Measurements from ENCODE around the gene IL2RG.
A peak's percentile ranks its signal among the peaks of the same experiment; 100 is the strongest.

Gene IL2RG

DNA sequence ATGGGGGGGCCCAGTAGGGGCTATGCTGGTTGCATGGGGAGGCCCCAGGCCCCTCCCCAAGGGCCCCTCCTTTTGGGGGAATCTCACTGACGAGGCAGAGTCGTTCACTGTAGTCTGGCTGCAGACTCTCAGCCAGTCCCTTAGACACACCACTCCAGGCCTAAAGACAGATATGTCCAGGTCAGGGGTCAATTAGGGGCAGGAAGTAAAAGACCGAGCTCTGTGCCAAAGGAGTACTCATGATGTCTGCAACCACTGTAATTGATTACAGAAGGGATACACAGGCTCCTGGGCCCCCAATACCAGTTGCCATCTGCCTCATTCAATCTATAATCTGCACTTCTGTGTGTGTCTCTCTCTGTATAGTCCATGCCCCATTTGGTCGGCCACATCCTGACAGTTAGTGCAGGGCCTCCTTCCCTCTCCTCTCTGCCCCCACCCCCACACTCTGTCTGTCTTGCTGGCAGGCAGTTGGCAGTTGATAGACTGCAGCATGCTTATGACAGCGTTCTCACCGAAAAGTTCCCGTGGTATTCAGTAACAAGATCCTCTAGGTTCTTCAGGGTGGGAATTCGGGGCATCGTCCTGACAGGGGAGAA is 3.5 kb downstream of the IL2RG start:
- DNase-seq (ENCODE audit: low read depth in 2 of 2), result no peak

- DNase-seq (ENCODE audit: low read depth in 2 of 2), result no peak
These were observed 4.1 kb downstream of the IL2RG start for GRCh38 chrX:71107245-71107644.

DNA sequence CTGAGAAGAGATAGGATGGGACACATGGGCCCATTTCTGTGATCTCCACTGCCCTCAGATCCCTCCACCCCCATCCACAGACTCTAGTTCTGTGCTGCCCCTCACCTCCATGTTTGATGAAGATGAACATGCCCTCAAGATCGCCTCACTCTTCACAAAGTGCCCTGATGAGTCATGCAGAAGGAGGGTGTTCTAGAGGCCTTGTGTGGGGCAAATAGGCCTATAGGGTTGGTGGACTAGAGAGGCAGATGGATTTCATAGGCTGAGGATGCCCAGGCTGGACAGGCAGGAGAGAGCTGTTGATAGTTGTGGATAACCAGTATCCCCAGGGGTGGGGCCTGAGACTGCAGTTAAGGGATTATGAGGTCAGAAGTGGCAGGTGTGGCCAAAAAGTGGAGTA is 5.0 kb downstream of the IL2RG start, which contains the start of gene CXorf65:
Gene CXorf65, minus strand, starts transcription at position 314 of the 400 bp plus-strand sequence. Its CDS starts 184 bp downstream, at position 130.
- no peak for DNase-seq (ENCODE audit: low read depth in 2 of 2)

DNA sequence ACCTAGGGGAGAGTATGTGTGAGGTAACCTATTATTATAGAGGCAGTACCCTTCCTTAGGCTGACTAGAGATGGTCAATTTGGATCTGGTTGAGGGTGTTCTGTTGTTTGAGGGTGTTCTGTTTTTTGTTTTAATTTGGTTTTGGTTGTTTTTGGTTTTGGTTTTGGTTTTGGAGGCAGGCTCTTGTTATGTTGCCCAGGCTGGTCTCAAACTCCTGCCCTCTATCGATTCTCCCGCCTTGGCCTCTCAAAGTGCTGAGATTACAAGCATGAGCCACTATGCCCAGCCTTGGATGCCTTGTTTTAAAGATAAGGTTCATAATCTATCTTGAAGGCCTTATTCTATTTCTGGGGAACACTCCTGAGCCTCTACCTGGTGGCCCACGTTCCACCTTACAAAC is 5.7 kb downstream of the IL2RG start:
- DNase-seq (ENCODE audit: low read depth in 2 of 2), result no peak

- DNase-seq (ENCODE audit: low read depth in 2 of 2), result no peak
These were observed 8.0 kb downstream of the IL2RG start for GRCh38 chrX:71103110-71103983.

GRCh38 chrX:71102292-71102691 is 9.1 kb downstream of the IL2RG start:
- DNase-seq (ENCODE audit: low read depth in 2 of 2), result no peak

DNA sequence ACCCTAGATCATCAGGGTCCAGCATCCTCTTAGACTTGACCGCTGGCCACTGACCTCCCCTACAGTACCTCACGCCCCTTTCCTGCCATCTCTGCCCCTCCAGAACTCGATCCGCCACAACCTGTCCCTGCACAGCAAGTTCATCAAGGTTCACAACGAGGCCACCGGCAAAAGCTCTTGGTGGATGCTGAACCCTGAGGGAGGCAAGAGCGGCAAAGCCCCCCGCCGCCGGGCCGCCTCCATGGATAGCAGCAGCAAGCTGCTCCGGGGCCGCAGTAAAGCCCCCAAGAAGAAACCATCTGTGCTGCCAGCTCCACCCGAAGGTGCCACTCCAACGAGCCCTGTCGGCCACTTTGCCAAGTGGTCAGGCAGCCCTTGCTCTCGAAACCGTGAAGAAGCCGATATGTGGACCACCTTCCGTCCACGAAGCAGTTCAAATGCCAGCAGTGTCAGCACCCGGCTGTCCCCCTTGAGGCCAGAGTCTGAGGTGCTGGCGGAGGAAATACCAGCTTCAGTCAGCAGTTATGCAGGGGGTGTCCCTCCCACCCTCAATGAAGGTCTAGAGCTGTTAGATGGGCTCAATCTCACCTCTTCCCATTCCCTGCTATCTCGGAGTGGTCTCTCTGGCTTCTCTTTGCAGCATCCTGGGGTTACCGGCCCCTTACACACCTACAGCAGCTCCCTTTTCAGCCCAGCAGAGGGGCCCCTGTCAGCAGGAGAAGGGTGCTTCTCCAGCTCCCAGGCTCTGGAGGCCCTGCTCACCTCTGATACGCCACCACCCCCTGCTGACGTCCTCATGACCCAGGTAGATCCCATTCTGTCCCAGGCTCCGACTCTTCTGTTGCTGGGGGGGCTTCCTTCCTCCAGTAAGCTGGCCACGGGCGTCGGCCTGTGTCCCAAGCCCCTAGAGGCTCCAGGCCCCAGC is 10.5 kb downstream of the IL2RG start:
- no peak for DNase-seq (ENCODE audit: low read depth in 2 of 2)

- no peak for DNase-seq (ENCODE audit: low read depth in 2 of 2)
These were observed 11.6 kb downstream of the IL2RG start for GRCh38 chrX:71099736-71100135.

GRCh38 chrX:71098951-71099506 is 12.3 kb downstream of the IL2RG start:
- DNase-seq (ENCODE audit: low read depth in 2 of 2), result no peak

GRCh38 chrX:71098302-71098701 is 13.1 kb downstream of the IL2RG start:
- peak; percentile 53 to 59 for DNase-seq (ENCODE audit: low read depth in 2 of 2)

- no peak for DNase-seq (ENCODE audit: low read depth in 2 of 2)
These were observed 14.7 kb downstream of the IL2RG start for GRCh38 chrX:71096760-71097032.

GRCh38 chrX:71095981-71096759 is 15.2 kb downstream of the IL2RG start:
- peak in 1 of 2 donors; percentile 38 for DNase-seq (ENCODE audit: low read depth in 2 of 2)

DNA sequence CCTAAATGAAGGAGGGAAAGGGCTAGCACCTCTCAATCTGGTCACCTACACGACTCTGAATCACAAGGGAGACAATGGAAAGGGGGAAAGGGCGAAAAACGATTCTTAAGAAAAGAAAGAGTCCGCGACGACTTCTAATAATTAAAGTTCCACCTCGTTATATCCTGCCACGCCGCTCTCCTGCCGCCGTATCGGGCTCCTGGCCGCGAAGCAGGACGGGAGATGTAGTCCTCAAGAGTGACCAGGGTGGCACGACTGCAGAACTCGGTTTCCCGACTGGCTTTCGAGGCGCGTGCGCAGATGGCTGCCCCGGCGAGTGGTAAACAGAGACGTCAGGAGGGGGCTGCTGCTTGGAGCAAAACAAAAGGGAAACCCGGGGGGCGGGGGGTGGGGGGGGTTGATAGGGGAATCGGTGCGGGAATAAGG is 15.8 kb downstream of the IL2RG start, which contains the start of gene FOXO4:
Gene FOXO4, plus strand, starts transcription at position 297 of the 426 bp plus-strand sequence. CDS start 678 bp downstream, outside the sequence.
- peak; percentile 74 to 80 for DNase-seq (ENCODE audit: low read depth in 2 of 2)

DNA sequence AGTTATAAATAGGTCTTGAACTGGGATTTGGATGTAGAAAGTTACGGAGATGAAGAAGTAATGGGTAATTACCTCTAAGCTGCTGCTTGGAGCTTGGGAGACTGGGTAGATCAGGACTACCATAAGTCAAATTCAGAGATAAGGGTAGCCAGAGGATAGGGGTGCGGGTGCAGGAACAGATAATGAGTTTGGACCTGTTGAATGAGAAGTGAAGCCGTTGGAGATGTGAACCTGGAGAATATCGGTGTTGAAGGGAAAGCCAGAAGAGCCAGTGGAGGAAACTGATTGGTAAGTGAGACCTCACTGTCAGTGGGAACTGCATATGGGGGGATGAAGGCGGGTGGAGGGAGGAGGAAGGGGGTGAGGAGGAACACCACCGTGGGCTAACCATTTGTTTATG is 16.3 kb downstream of the IL2RG start:
- no peak for DNase-seq (ENCODE audit: low read depth in 2 of 2)

DNA sequence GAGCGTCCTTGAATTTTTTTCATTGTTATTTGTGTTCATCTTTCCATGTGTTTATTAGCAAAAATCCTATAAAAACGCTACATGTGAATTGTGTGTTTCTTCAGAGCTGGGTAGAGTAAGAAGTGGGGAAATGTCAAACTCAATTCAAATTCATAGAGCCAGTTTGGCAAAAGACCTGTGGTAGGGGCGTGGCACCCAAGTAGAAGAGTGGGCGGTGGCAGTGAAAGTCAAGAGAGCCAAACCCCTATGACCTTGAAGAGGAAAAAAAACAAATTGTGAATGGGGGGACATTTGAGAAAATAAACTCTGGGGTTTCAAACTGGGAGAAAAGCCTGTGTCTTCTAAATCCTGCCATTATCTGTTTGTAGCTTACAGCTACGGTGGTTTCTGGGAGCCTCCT is 20.1 kb downstream of the IL2RG start:
- DNase-seq (ENCODE audit: low read depth in 2 of 2), result no peak

GRCh38 chrX:71085900-71086299 is 25.5 kb downstream of the IL2RG start:
- no peak for DNase-seq (ENCODE audit: low read depth in 2 of 2)

DNA sequence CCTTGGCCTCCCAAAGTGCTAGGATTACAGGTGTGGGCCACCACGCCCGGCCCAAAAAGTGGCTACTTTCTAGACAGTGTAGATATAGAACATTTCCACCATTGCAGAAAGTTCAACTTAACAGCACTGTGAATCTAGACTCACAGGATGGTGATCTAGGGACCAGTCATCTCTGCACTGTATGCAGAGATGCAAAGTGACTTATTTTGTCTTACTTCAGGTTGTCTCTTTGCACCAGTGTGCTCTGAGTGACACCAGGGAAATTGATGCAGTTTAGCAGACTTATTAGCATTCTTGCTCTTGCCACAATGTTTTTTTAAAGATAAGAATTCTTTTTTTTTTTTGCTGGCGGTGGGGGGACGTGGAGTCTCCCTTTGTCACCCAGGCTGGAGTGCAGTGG is 28.6 kb downstream of the IL2RG start:
- DNase-seq (ENCODE audit: low read depth in 2 of 2), result no peak

DNA sequence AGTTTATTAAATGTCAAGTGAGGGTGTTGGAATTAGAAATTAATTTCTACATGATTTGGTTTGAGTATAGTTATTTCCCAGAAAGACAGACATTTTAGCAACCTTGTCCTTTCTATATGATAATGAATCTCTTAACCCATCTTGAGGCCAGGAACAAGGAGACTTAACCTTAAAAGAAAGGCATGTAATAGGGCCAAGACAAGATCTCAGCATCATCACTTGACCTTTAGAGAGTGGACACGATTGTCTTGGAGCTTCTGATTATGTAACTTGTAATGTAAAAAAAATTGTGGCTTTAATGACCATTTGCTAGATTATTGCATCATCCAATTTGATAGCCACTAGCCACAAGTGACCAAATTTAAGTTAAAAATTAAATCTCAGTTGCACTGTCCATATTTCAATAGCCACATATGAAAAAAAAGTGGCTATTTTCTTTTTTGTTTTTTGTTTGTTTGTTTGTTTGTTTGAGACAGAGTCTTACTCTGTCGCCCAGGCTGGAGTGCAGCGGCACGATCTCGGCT is 29.2 kb downstream of the IL2RG start:
- no peak for DNase-seq (ENCODE audit: low read depth in 2 of 2)

DNA sequence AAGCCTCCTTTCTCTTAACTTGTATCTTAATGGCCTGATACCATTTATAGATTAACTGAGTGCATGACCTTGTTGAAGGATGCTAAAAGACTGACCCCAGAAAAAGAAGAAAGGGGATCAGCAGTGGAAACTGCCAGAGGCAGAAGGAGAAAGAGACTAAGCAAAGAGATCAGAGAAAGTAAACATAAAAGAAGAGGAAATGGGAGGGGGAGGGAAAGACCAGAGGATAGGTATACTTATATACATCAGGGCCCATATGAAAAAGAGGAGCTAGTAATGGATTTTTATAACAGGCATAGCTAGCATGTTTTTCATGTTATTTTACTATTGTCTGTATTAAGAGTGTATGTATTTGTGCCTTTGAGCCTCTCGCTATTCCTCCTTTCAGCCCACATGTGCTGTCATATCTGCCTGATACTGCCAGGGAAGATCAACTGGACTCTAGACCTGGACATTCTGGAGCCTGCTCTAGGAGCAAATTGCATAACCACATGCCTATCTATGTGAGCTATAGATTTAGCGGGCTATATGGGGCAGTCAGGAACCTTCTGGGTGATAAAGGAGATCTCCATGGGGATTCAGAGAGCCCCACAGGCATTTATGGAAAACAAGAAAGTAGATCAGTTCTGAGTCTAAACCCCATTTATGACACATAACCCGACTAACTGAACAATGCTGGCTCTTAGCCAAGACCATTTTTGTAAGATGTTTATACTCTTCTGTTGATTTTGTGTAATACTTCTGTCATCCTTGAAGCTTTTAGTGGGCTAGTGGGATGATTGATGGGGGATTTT is 29.9 kb downstream of the IL2RG start:
- DNase-seq (ENCODE audit: low read depth in 2 of 2), result no peak

- DNase-seq (ENCODE audit: low read depth in 2 of 2), result no peak
These were observed 40.8 kb downstream of the IL2RG start for GRCh38 chrX:71070531-71070930.
